HG02678 (cell line): ENCODE results near the gene GSTM3.
"Not testable (repeated sequence)": the region's sequence is repeated elsewhere in the genome, so short reads cannot be mapped to it uniquely, and the experiment has no call there.

Source experiments
- ATAC-seq: cut with Tn5 transposase; IDR thresholded peaks from one replicate; pipeline ENCODE4 v1.9.1; 2021; ENCODE audit warnings: mild to moderate bottlenecking, moderate library complexity; ENCODE audit not compliant: unreplicated experiment

The GSTM3 gene

DNA sequence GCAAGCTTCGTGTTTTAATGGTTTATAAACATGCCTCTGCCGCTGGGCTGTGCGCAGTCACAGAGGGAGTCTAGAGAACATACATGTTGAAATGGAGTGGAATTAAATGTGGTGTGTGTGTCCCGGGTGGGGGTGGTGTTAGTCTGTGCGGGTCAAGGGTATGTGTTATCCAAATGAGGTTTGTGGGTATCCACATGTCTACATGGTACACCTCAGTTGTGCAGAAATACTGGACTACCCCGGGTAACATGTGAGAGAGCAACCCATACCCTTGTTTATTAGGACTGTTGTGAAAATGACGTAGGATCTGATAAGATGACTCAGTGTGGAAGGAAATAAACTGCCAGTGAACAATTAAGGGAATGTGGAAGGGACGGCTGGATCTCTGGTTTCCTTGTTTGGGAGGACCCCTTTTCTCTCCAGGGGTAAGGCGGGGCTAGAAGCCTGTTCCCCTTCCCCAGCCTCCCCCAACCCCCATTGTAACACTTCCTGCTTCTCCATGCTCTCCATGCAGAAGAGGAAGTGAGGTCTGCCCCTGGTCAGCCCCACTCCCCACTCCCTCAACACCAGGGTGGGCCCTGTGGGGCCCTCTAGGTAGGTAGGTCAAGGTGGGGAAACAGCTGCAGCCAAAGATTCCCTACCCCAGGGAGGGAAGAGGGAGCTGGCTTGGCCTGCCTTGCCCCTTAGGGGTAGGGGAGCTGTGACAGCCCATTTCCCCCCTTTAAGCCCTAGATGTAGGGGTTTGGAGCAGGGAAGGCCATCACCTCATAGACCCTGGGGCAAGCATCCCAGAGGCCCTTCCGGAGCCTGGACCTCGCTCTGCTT lies 22.2 kb upstream of the GSTM3 start:
- ATAC-seq = no peak

- no peak for ATAC-seq
Observed at GRCh38 chr1:109762039-109762585, 21.3 kb upstream of the GSTM3 start.

DNA sequence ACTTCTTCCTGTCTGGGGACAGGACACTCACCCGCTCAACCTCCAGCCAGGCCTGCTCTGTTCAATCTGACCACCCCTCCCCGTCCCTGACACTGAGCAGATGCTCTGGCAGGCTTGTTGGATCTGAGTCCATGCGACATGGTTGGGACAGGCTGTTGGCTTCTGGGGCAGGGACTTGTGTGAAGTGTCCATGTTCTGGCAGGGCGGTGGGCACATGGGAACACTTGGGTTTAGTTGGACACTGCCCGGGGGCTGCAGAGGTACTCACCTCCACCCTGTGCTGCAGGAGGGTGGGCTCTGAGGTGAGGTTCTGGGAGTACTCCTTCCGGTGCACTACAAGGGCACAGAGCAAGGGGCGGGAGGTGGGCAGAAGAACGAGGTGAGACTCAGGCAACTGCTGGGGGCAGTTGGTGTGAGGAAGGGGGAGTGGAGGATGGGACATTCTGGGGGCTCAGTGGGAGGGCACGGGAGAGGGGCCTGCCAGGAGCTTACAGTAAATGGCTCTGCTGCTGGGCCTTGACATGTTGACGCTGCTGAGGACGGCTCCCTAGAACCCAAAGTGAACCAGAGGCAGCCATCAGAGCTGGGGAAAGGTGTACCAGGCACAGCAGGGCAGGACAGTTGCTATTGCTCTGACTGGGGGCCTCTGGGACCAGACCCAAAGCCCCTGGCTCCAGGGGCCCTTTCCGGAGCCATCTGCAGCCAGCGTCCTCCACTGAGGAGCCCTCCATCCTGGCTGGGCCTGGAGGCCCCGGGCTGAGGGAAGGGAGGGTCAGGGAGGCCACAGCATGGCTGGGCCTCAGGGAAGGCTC lies 20.6 kb upstream of the GSTM3 start:
- no peak for ATAC-seq

DNA sequence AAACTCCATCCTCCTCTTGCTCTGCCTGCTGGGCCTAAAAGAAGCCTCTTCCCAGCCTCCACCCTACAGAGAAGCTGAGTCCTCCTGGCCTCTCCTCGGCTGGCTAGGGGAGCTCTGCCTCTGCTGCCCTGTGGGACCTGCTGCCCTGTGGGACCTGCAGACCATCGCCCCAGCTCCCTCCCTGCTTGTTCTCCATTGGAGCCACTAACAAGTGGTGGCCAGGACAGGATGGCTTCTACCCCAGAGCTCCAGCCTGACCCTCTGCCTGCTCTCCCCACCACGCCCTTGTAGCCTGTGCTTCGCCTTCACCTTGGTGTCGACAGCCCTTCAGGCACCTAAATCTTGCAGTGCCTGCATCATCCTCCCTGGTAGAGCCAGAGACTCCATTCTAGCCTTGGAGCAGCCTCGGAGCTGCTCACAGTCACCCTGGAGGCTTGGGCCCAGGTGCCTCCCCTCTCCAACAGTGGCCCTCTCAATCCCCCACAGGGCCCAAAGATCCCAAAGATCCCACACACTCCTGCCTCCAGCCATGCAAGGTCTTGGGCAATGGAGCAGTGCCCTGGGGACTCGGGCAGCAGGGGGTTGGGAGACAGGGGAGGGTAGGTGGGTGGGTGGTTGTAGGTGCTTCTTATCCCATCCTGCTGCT lies 19.9 kb upstream of the GSTM3 start:
- no peak for ATAC-seq

DNA sequence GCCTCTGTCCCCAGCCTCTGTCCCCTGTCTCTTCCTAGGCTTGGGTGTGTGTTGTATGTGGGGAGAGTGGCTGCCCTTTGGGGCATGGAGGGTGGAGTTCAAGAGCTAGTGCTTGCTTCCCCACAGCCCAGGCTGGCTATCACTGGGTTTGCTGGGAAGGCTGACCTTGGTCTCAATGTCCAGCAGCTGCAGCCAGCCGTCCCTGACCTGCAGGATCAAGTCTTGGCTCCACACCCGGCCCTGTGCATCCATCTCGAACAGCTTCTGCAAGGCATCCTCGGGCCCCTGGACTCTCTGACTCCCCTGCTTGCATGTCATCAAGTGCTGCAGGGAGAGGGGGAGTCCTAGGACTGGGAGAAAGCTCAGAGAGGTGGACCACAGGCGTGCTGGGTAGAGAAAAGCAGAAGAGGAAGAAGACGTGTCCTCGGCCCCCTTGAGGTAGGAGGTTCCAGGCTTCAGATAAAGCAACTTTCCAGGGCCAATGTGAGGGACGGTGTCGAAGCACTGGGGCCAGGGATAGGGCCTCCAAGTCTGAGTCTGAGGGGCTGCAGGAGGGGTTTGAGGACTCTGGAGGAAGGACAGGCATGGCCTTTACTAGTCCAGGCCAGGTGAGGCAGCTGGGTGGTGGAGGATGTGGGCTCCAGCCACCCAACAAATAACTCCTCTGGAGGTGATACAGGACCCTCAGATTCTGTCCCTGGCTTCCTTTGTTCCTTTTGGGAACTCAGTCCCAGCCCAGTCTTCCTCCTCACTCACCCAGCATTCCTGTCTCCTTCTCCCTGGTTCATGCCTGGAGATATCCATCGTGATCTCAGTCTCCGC lies 18.9 kb upstream of the GSTM3 start:
- ATAC-seq = no peak

- ATAC-seq = no peak
Observed at GRCh38 chr1:109757936-109758786, 17.3 kb upstream of the GSTM3 start.

DNA sequence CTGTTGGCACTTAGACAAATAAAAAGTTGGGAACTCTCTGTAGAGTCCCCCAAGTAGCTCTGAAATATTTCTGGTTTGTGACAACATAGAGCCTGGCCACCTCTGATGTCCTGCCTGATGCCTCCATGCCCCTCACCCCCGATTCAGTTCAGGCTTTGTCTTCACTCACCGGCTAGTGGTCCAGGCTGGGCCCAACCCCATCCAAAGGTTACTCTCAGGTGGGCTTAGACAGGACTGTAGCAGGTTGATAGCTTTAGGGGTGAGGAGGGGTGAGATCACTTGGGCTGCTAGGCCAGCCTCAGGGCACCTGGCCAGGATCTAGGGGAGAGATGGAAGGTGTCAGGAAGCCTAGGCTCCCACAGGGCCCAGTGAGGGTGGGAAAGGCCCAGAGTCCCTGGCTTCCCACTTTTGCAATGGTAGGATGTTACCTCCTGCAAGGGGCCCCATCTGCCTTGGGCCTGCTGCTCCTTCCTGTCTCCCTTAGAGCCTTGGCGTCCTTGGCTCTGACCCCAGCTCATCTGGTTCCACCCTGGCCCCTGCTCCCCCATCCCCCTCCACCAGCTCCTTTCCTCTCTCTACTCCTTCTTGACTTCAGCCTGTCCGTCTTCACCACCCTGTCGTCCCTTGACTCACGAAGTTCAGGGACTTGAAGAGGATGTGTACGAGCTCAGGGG lies 16.1 kb upstream of the GSTM3 start:
- no peak for ATAC-seq

DNA sequence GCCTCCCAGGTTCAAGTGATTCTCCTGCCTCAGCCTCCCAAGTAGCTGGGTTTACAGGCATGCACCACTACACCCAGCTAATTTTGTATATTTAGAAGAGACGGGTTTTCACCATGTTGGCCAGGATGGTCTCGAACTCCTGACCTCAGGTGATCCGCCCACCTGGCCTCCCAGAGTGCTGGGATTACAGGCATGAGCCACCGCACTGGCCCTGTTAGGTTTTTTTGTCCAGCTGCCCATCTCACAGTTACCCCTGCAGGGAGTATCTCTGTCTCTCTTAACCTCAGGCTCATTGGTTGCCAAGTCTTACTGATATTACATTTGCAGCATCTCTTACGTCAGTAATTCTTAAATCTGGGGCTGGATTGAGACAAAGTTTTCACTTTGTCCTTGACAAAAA lies 15.5 kb upstream of the GSTM3 start:
- ATAC-seq = not testable (repeated sequence)

- ATAC-seq = no peak
Observed at GRCh38 chr1:109754738-109755137, 13.9 kb upstream of the GSTM3 start.

GRCh38 chr1:109751531-109752260 lies 10.9 kb upstream of the GSTM3 start:
- no peak for ATAC-seq

DNA sequence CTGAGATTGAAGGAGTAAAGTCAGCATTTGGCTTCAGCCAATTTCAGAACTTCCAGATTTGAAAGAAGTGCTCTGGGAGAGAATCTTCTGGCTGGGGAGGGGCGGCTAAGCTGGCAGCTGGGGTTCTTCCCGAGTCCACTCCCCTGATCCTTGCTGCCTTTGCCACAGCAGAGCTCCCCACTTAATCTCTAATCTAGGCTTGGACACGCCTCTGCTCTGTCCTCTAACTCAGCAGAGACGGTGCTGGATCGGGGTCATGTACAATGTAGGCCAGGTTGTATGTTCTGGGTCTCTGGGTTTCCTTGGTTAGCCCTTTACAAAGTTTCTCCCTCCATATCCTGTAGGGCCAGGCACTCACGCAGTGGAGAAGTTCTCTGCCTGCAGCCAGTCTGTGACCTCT lies 10.1 kb upstream of the GSTM3 start:
- ATAC-seq = no peak

- no peak for ATAC-seq
Observed at GRCh38 chr1:109750241-109750882, 9.5 kb upstream of the GSTM3 start.

DNA sequence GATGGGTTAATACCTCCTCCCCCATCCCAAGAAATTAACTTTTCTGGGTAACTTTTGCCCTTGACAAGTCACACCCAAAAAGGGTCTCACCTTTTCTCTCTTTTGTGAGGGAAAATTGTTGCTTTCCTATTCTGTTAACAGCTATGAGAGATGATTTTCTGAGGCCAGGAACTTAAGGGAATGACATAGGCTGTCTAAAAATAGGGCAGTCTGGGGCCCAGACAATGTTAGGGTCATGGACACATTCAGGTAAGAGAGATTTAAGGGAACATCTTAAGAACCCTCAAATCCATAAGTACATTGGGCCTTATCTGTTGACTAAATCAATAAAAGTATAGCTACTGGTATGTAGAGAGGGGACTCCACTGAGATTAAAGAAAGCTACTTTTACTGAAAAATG lies 8.4 kb upstream of the GSTM3 start:
- no peak for ATAC-seq

DNA sequence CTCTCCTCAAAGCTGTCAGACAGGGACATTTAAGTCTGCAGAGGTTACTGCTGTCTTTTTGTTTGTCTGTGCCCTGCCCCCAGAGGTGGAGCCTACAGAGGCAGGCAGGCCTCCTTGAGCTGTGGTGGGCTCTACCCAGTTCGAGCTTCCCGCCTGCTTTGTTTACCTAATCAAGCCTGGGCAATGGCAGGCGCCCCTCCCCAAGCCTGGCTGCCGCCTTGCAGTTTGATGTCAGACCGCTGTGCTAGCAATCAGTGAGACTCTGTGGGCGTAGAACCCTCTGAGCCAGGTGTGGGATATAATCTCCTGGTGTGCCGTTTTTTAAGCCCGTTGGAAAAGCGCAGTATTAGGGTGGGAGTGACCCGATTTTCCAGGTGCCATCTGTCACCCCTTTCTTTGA lies 7.5 kb upstream of the GSTM3 start:
- ATAC-seq = not testable (repeated sequence)

DNA sequence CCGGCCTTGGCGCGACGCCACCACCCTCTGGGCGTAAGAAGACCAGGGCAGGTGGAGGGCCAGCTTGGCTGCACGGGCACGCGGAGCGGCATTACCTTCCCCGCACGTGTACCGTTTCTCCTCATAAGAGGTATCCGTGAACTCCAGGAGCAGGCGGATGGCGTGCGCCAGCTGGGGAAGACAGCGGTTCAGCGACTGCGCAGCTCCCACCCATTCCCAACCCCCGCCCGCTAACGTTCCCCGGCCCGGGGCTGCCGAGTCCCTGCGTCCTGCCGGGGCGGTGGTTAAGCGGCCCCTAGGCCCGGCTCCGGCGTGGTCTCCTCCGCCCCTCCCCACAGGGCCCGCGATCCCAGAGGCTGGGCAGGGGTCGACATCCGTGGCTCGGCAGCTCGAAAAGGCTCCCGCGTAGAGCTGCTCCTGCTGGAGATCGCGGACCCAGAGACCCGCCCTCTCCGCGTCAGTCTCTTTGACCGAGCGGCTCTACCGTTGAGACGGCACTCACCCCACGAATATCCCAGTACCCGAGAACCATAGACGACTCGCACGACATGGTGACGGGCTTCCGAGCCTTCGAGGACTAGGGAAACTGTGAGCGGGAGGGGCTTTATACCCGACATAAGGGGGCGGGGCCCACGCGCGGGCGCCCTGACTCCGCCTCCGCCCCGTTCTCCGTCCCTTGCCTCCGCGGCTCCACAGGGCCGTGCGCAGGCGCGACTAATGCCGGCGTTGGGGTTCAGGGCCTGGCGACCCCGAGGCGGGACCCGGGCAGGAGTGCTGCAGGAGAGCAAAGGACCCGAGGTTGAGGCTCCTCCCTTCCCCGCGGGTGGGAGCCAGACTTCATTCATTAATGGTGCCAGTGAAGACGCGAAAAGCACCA lies 862 bp downstream of the GSTM3 start:
- ATAC-seq = peak; percentile 83

GRCh38 chr1:109733236-109733870 lies 7.5 kb downstream of the GSTM3 start:
- no peak for ATAC-seq
